GM23338 (cell line): Measurements from ENCODE around the gene RPS2. TPM values are rescaled to one million over a fixed set of nuclear protein-coding genes. Genes with fewer than 3 reads are reported as not detected.

Experiments
- ATAC-seq: fragments of 200-7000 bp; cut with Tn5 transposase; 3 replicates; pipeline ENCODE4 v1.9.1; 2020
- DNase-seq: peaks from one replicate; pipeline ENCODE4 v3.0.0-alpha.2; 2015; ENCODE audit warnings: low spot score
- H2AFZ ChIP-seq: fragments of 200-600 bp; sonication (generic); 2 replicates; pipeline ENCODE4 v1.8.0; 2016; ENCODE audit warnings: antibody characterized with exemption, mild to moderate bottlenecking, moderate library complexity
- H3F3A ChIP-seq: fragments of 200-600 bp; sonication (generic); replicated peaks from 2 replicates; pipeline ENCODE4 v1.8.0; 2017; ENCODE audit warnings: antibody characterized with exemption, mixed run types, low read depth
- H3K27ac ChIP-seq: fragments of 200-600 bp; sonication (generic); 2 replicates; pipeline ENCODE4 v1.6.1; 2016; ENCODE audit warnings: low read depth
- H3K27me3 ChIP-seq: fragments of 200-600 bp; sonication (generic); 2 replicates; pipeline ENCODE4 v1.8.0; 2016; ENCODE audit warnings: mild to moderate bottlenecking, mixed run types, moderate library complexity; ENCODE audit not compliant: insufficient read depth
- H3K36me3 ChIP-seq: fragments of 200-600 bp; sonication (generic); 2 replicates; pipeline ENCODE4 v1.8.0; 2016; ENCODE audit warnings: mild to moderate bottlenecking; ENCODE audit not compliant: insufficient read depth
- H3K4me1 ChIP-seq: fragments of 200-600 bp; sonication (generic); 2 replicates; pipeline ENCODE4 v1.8.0; 2016; ENCODE audit warnings: mild to moderate bottlenecking, moderate library complexity; ENCODE audit not compliant: insufficient read depth
- H3K4me2 ChIP-seq: fragments of 200-600 bp; sonication (generic); 2 replicates; pipeline ENCODE4 v1.7.1; 2017; ENCODE audit warnings: mixed run types
- H3K4me3 ChIP-seq: fragments of 200-600 bp; sonication (generic); 2 replicates; pipeline ENCODE4 v1.6.1; 2016; ENCODE audit warnings: mixed run types
- H3K79me2 ChIP-seq: fragments of 200-600 bp; sonication (generic); replicated peaks from 2 replicates; pipeline ENCODE4 v1.8.0; 2017; ENCODE audit warnings: mild to moderate bottlenecking; ENCODE audit not compliant: insufficient read depth
- H3K9me2 ChIP-seq: fragments of 200-600 bp; sonication (generic); 2 replicates; pipeline ENCODE4 v1.8.0; 2017; ENCODE audit not compliant: insufficient read depth
- H4K20me1 ChIP-seq: fragments of 200-600 bp; sonication (generic); replicated peaks from 2 replicates; pipeline ENCODE4 v1.8.0; 2017; ENCODE audit warnings: mild to moderate bottlenecking; ENCODE audit not compliant: insufficient read depth
- H3K27ac Mint-ChIP-seq: 2 replicates; pipeline ENCODE4 v1.8.0; 2020; ENCODE audit warnings: inconsistent platforms, mild to moderate bottlenecking, moderate library complexity, mixed read lengths
- H3K27me3 Mint-ChIP-seq: 3 replicates; pipeline ENCODE4 v1.8.0; 2022; ENCODE audit warnings: low read depth, mild to moderate bottlenecking, moderate library complexity, mixed read lengths, inconsistent platforms; ENCODE audit not compliant: insufficient read depth, poor library complexity
- H3K36me3 Mint-ChIP-seq: 3 replicates; pipeline ENCODE4 v1.8.0; 2021; ENCODE audit warnings: low read depth, mild to moderate bottlenecking, inconsistent platforms, moderate library complexity, mixed read lengths
- H3K4me1 Mint-ChIP-seq: 3 replicates; pipeline ENCODE4 v1.8.0; 2020; ENCODE audit warnings: mild to moderate bottlenecking, inconsistent platforms, mixed read lengths
- H3K4me3 Mint-ChIP-seq: 3 replicates; pipeline ENCODE4 v1.8.0; 2021; ENCODE audit warnings: moderate library complexity, mild to moderate bottlenecking, inconsistent platforms, mixed read lengths
- H3K9me3 Mint-ChIP-seq: 3 replicates; pipeline ENCODE4 v1.8.0; 2020; ENCODE audit warnings: moderate library complexity, mild to moderate bottlenecking, inconsistent platforms, mixed read lengths
- CREB1 ChIP-seq: fragments of 250-450 bp; sonication (Bioruptor Pico); IDR thresholded peaks from 2 replicates; pipeline ENCODE4 v1.5.0; 2020; ENCODE audit warnings: low read depth, mild to moderate bottlenecking, moderate library complexity
- EZH2phosphoT487 ChIP-seq: fragments of 200-600 bp; sonication (generic); IDR thresholded peaks from one replicate; pipeline ENCODE4 v1.8.1; 2018; ENCODE audit warnings: antibody characterized with exemption; ENCODE audit not compliant: unreplicated experiment
- JUNB ChIP-seq: IDR thresholded peaks from one replicate; pipeline ENCODE4 v1.6.1; 2016; ENCODE audit warnings: antibody characterized with exemption; ENCODE audit not compliant: unreplicated experiment
- NANOG ChIP-seq: IDR thresholded peaks from 2 replicates; pipeline ENCODE4 v1.6.1; 2016; ENCODE audit warnings: antibody characterized with exemption, borderline replicate concordance
- POLR2AphosphoS5 ChIP-seq: IDR thresholded peaks from 2 replicates; pipeline ENCODE4 v1.6.1; 2016; ENCODE audit warnings: antibody characterized with exemption, low read depth
- STAT1 ChIP-seq: IDR thresholded peaks from one replicate; pipeline ENCODE4 v1.6.1; 2016; ENCODE audit warnings: antibody characterized with exemption; ENCODE audit not compliant: unreplicated experiment
- ZNF114 ChIP-seq: fragments of 250-450 bp; sonication (Bioruptor Pico); IDR thresholded peaks from 2 replicates; pipeline ENCODE4 v1.5.0; 2020; ENCODE audit warnings: mild to moderate bottlenecking, moderate library complexity
- ZNF331 ChIP-seq: fragments of 250-450 bp; sonication (Bioruptor Pico); IDR thresholded peaks from 2 replicates; pipeline ENCODE4 v1.5.0; 2020; ENCODE audit warnings: low read depth, mild to moderate bottlenecking, moderate library complexity
- polyA plus RNA-seq: library from polyadenylated mRNA; unstranded; fragments of >200 nt; fragmentation: Nextera tagmentation; extraction: Ambion mirVana; gene quantifications from 2 replicates; pipeline ENCODE4 v1.2.1, GENCODE V29; 2016
- total RNA-seq: library from RNA; depleted of rRNA; stranded (reverse); fragments of >200 nt; shearing (Covaris generic); gene quantifications from 2 replicates; pipeline ENCODE4 v1.2.3, GENCODE V29; 2014
- TF ChIP-seq, protein P1 (sequence below): IDR thresholded peaks from 2 replicates; pipeline ENCODE4 v1.6.1; 2016; ENCODE audit warnings: antibody characterized with exemption
- TF ChIP-seq, protein P2 (sequence below), 2 experiments: fragments of 200-600 bp in 1 of 2; sonication (generic) in 1 of 2; conservative IDR thresholded peaks; 2 replicates each; pipeline versions ENCODE4 v1.5.1 to v1.6.1; 2016 to 2017; ENCODE audit warnings: antibody characterized with exemption in 2 of 2, low read depth in 2 of 2, mild to moderate bottlenecking in 2 of 2, moderate library complexity in 1 of 2
- TF ChIP-seq, protein P3 (sequence below): IDR thresholded peaks from one replicate; pipeline ENCODE4 v1.6.1; 2018; ENCODE audit warnings: antibody characterized with exemption; ENCODE audit not compliant: unreplicated experiment

The RPS2 gene
- total and polyA plus RNA-seq, 2 experiments from 2014 or later: 3,786 to 3,992 TPM

DNA sequence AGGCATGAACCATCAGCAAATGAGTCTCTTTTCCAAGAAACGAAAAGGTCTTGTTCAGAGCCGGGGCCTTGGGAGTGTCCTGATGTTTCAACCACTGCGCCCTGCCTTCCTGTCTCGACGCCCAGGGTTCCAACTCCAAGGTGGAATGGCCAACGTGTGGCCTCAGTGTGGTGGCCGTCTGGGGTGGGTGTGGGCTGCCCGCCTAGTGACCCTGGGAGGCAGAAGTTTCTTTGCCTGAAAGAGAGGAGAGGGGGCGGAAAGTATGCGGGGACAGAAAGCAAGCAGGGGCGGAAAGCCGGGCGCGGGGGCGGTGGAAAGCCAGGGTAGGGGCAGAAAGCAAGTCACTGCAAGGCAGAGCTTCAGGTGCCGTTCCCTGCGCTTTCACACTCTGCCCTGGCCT lies 25.7 kb downstream of the RPS2 start (continued):
- no peak for TF ChIP-seq CREB1
- no peak for TF ChIP-seq JUNB
- TF ChIP-seq STAT1: no peak
- TF ChIP-seq, protein P1, sequence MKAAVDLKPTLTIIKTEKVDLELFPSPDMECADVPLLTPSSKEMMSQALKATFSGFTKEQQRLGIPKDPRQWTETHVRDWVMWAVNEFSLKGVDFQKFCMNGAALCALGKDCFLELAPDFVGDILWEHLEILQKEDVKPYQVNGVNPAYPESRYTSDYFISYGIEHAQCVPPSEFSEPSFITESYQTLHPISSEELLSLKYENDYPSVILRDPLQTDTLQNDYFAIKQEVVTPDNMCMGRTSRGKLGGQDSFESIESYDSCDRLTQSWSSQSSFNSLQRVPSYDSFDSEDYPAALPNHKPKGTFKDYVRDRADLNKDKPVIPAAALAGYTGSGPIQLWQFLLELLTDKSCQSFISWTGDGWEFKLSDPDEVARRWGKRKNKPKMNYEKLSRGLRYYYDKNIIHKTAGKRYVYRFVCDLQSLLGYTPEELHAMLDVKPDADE: no peak
- TF ChIP-seq NANOG: no peak
- TF ChIP-seq ZNF331 (CRISPR knock-in tag): no peak
- TF ChIP-seq, protein P2, sequence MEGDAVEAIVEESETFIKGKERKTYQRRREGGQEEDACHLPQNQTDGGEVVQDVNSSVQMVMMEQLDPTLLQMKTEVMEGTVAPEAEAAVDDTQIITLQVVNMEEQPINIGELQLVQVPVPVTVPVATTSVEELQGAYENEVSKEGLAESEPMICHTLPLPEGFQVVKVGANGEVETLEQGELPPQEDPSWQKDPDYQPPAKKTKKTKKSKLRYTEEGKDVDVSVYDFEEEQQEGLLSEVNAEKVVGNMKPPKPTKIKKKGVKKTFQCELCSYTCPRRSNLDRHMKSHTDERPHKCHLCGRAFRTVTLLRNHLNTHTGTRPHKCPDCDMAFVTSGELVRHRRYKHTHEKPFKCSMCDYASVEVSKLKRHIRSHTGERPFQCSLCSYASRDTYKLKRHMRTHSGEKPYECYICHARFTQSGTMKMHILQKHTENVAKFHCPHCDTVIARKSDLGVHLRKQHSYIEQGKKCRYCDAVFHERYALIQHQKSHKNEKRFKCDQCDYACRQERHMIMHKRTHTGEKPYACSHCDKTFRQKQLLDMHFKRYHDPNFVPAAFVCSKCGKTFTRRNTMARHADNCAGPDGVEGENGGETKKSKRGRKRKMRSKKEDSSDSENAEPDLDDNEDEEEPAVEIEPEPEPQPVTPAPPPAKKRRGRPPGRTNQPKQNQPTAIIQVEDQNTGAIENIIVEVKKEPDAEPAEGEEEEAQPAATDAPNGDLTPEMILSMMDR (conservative IDR thresholded peaks at IDR 0.05; ENCODE audit: low read depth in 2 of 2): no peak
- no peak for TF ChIP-seq POLR2AphosphoS5
- TF ChIP-seq, protein P3, sequence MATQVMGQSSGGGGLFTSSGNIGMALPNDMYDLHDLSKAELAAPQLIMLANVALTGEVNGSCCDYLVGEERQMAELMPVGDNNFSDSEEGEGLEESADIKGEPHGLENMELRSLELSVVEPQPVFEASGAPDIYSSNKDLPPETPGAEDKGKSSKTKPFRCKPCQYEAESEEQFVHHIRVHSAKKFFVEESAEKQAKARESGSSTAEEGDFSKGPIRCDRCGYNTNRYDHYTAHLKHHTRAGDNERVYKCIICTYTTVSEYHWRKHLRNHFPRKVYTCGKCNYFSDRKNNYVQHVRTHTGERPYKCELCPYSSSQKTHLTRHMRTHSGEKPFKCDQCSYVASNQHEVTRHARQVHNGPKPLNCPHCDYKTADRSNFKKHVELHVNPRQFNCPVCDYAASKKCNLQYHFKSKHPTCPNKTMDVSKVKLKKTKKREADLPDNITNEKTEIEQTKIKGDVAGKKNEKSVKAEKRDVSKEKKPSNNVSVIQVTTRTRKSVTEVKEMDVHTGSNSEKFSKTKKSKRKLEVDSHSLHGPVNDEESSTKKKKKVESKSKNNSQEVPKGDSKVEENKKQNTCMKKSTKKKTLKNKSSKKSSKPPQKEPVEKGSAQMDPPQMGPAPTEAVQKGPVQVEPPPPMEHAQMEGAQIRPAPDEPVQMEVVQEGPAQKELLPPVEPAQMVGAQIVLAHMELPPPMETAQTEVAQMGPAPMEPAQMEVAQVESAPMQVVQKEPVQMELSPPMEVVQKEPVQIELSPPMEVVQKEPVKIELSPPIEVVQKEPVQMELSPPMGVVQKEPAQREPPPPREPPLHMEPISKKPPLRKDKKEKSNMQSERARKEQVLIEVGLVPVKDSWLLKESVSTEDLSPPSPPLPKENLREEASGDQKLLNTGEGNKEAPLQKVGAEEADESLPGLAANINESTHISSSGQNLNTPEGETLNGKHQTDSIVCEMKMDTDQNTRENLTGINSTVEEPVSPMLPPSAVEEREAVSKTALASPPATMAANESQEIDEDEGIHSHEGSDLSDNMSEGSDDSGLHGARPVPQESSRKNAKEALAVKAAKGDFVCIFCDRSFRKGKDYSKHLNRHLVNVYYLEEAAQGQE: no peak
- TF ChIP-seq EZH2phosphoT487: no peak

DNA sequence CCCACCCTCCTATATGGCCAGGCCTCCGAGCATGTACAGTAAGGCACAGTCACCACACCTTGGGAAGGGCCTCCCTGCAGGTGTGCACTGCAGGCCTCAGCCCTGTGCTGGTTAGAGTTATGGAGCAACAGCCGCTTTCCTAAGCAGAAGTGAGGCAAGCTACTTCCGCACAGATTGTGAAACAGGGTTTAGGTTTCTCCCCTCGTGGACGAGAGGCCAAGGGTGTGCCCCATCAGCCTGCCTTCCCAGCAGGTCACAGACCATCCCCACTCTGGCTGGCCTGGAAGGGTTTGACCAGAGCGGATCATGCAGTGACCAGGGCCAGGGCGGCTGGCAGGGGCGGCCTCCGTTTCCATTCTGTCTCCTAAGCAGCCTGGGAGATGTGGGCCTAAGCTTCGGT lies 26.3 kb downstream of the RPS2 start:
- H3K9me2 ChIP-seq: no peaks in the 10 kb centered on the region
- ATAC-seq (no peak), DNase-seq (no peak)
- Mint-ChIP-seq H3K36me3 (peaks cover 16% of the 10 kb centered on the region), H3K27me3 (peaks cover 8% of the 10 kb centered on the region), H3K4me3 (no peak overlapping the region), H3K9me3 (no peaks in the 10 kb centered on the region), H3K27ac (no peak overlapping the region), H3K4me1 (peaks cover 8% of the 10 kb centered on the region)
- H3K4me3 ChIP-seq: no peak overlapping the region
- peaks cover 9% of the 10 kb centered on the region; the same call in 1 of the 2 replicates for H3K4me1 ChIP-seq
- no peaks in the 10 kb centered on the region for H3K27me3 ChIP-seq
- no peaks in the 10 kb centered on the region for H3K36me3 ChIP-seq
- H3K79me2 ChIP-seq: no peaks in the 10 kb centered on the region
- no peak overlapping the region for H3K4me2 ChIP-seq
- H4K20me1 ChIP-seq: no peaks in the 10 kb centered on the region; the same call in 1 of the 2 replicates
- no peak overlapping the region for H3K27ac ChIP-seq
- H2AFZ ChIP-seq: no peak overlapping the region
- H3F3A ChIP-seq: 0 out of 2 replicates have a peak, but pooled peaks cover 8% of the 10 kb centered on the region
- no peak for TF ChIP-seq ZNF114 (CRISPR knock-in tag)
- no peak for TF ChIP-seq JUNB
- TF ChIP-seq ZNF331 (CRISPR knock-in tag): no peak
- TF ChIP-seq STAT1: no peak
- no peak for TF ChIP-seq CREB1
- TF ChIP-seq, protein P2 (conservative IDR thresholded peaks at IDR 0.05; ENCODE audit: low read depth in 2 of 2): no peak
